ENCODE results near the gene ATP9B.

Gene ATP9B

GRCh38 chr18:79218605-79219190 is 149.5 kb downstream of the ATP9B start:
- Histone ChIP-seq H3K27ac (ENCODE audit: low read depth, low read length) (no peak overlapping the region), H3K9ac (ENCODE audit: low read depth in 1 of 2, low read length in 2 of 2) (no peak overlapping the region), H3K4me3 (ENCODE audit: low read depth in 1 of 2, low read length in 2 of 2) (no peak overlapping the region)

GRCh38 chr18:79221136-79221535 is 151.9 kb downstream of the ATP9B start:
- Histone ChIP-seq H3K9ac (ENCODE audit: low read depth in 1 of 2, low read length in 2 of 2) (no peak overlapping the region), H3K4me1 (ENCODE audit: control insufficient read depth in 1 of 2, insufficient read depth in 2 of 2, low read length in 2 of 2) (no peaks in the 10 kb centered on the region), H3K27ac (ENCODE audit: low read depth, low read length) (no peak overlapping the region), H3K27me3 (ENCODE audit: control insufficient read depth in 1 of 2, insufficient read depth in 2 of 2, low read length in 2 of 2) (no peaks in the 10 kb centered on the region), H3K4me3 (ENCODE audit: low read depth in 1 of 2, low read length in 2 of 2) (no peak overlapping the region), H3K9me3 (ENCODE audit: control insufficient read depth in 1 of 2, low read length in 2 of 2) (no peaks in the 10 kb centered on the region), H3K36me3 (ENCODE audit: control insufficient read depth in 1 of 2, insufficient read depth in 2 of 2, low read length in 2 of 2) (peaks cover 0 to 2% of the 10 kb centered on the region in 2 donors)

More at GRCh38 chr18:79218605-79219190, 149.5 kb downstream of the ATP9B start:
- H3K9me3 ChIP-seq (ENCODE audit: control insufficient read depth in 1 of 2, low read length in 2 of 2): no peaks in the 10 kb centered on the region
- no peaks in the 10 kb centered on the region for H3K27me3 ChIP-seq (ENCODE audit: control insufficient read depth in 1 of 2, insufficient read depth in 2 of 2, low read length in 2 of 2)
- peaks cover 0 to 2% of the 10 kb centered on the region in 2 donors for H3K36me3 ChIP-seq (ENCODE audit: control insufficient read depth in 1 of 2, insufficient read depth in 2 of 2, low read length in 2 of 2)
- H3K4me1 ChIP-seq (ENCODE audit: control insufficient read depth in 1 of 2, insufficient read depth in 2 of 2, low read length in 2 of 2): no peaks in the 10 kb centered on the region

GRCh38 chr18:79222790-79223189 is 153.6 kb downstream of the ATP9B start:
- no peak overlapping the region for H3K27ac ChIP-seq (ENCODE audit: low read depth, low read length)
- H3K4me3 ChIP-seq (ENCODE audit: low read depth in 1 of 2, low read length in 2 of 2): no peak overlapping the region
- no peak overlapping the region for H3K9ac ChIP-seq (ENCODE audit: low read depth in 1 of 2, low read length in 2 of 2)
- no peaks in the 10 kb centered on the region for H3K36me3 ChIP-seq (ENCODE audit: control insufficient read depth in 1 of 2, insufficient read depth in 2 of 2, low read length in 2 of 2)
- H3K27me3 ChIP-seq (ENCODE audit: control insufficient read depth in 1 of 2, insufficient read depth in 2 of 2, low read length in 2 of 2): no peaks in the 10 kb centered on the region
- no peaks in the 10 kb centered on the region for H3K9me3 ChIP-seq (ENCODE audit: control insufficient read depth in 1 of 2, low read length in 2 of 2)
- no peaks in the 10 kb centered on the region for H3K4me1 ChIP-seq (ENCODE audit: control insufficient read depth in 1 of 2, insufficient read depth in 2 of 2, low read length in 2 of 2)

- Histone ChIP-seq H3K36me3 (ENCODE audit: control insufficient read depth in 1 of 2, insufficient read depth in 2 of 2, low read length in 2 of 2) (no peaks in the 10 kb centered on the region), H3K27ac (ENCODE audit: low read depth, low read length) (no peak overlapping the region), H3K9ac (ENCODE audit: low read depth in 1 of 2, low read length in 2 of 2) (no peak overlapping the region), H3K9me3 (ENCODE audit: control insufficient read depth in 1 of 2, low read length in 2 of 2) (no peaks in the 10 kb centered on the region), H3K27me3 (ENCODE audit: control insufficient read depth in 1 of 2, insufficient read depth in 2 of 2, low read length in 2 of 2) (no peaks in the 10 kb centered on the region), H3K4me3 (ENCODE audit: low read depth in 1 of 2, low read length in 2 of 2) (no peak overlapping the region), H3K4me1 (ENCODE audit: control insufficient read depth in 1 of 2, insufficient read depth in 2 of 2, low read length in 2 of 2) (no peaks in the 10 kb centered on the region)
Measured at GRCh38 chr18:79223431-79223830, 154.2 kb downstream of the ATP9B start.

GRCh38 chr18:79224381-79224780 is 155.2 kb downstream of the ATP9B start:
- no peaks in the 10 kb centered on the region for H3K36me3 ChIP-seq (ENCODE audit: control insufficient read depth in 1 of 2, insufficient read depth in 2 of 2, low read length in 2 of 2)
- no peaks in the 10 kb centered on the region for H3K27me3 ChIP-seq (ENCODE audit: control insufficient read depth in 1 of 2, insufficient read depth in 2 of 2, low read length in 2 of 2)
- no peaks in the 10 kb centered on the region for H3K9me3 ChIP-seq (ENCODE audit: control insufficient read depth in 1 of 2, low read length in 2 of 2)
- H3K9ac ChIP-seq (ENCODE audit: low read depth in 1 of 2, low read length in 2 of 2): no peak overlapping the region
- no peak overlapping the region for H3K27ac ChIP-seq (ENCODE audit: low read depth, low read length)
- H3K4me3 ChIP-seq (ENCODE audit: low read depth in 1 of 2, low read length in 2 of 2): no peak overlapping the region
- H3K4me1 ChIP-seq (ENCODE audit: control insufficient read depth in 1 of 2, insufficient read depth in 2 of 2, low read length in 2 of 2): no peaks in the 10 kb centered on the region

- Histone ChIP-seq H3K9me3 (ENCODE audit: control insufficient read depth in 1 of 2, low read length in 2 of 2) (no peaks in the 10 kb centered on the region), H3K27me3 (ENCODE audit: control insufficient read depth in 1 of 2, insufficient read depth in 2 of 2, low read length in 2 of 2) (no peaks in the 10 kb centered on the region), H3K27ac (ENCODE audit: low read depth, low read length) (no peak overlapping the region), H3K36me3 (ENCODE audit: control insufficient read depth in 1 of 2, insufficient read depth in 2 of 2, low read length in 2 of 2) (no peaks in the 10 kb centered on the region), H3K4me1 (ENCODE audit: control insufficient read depth in 1 of 2, insufficient read depth in 2 of 2, low read length in 2 of 2) (no peaks in the 10 kb centered on the region), H3K4me3 (ENCODE audit: low read depth in 1 of 2, low read length in 2 of 2) (no peak overlapping the region), H3K9ac (ENCODE audit: low read depth in 1 of 2, low read length in 2 of 2) (no peak overlapping the region)
Measured at GRCh38 chr18:79227621-79228020, 158.4 kb downstream of the ATP9B start.

GRCh38 chr18:79229431-79229830 is 160.2 kb downstream of the ATP9B start:
- Histone ChIP-seq H3K9ac (ENCODE audit: low read depth in 1 of 2, low read length in 2 of 2) (no peak overlapping the region), H3K36me3 (ENCODE audit: control insufficient read depth in 1 of 2, insufficient read depth in 2 of 2, low read length in 2 of 2) (no peaks in the 10 kb centered on the region), H3K27me3 (ENCODE audit: control insufficient read depth in 1 of 2, insufficient read depth in 2 of 2, low read length in 2 of 2) (no peaks in the 10 kb centered on the region), H3K4me1 (ENCODE audit: control insufficient read depth in 1 of 2, insufficient read depth in 2 of 2, low read length in 2 of 2) (no peaks in the 10 kb centered on the region), H3K4me3 (ENCODE audit: low read depth in 1 of 2, low read length in 2 of 2) (no peak overlapping the region), H3K9me3 (ENCODE audit: control insufficient read depth in 1 of 2, low read length in 2 of 2) (no peaks in the 10 kb centered on the region), H3K27ac (ENCODE audit: low read depth, low read length) (no peak overlapping the region)

GRCh38 chr18:79234438-79234837 is 165.2 kb downstream of the ATP9B start:
- Histone ChIP-seq H3K9ac (ENCODE audit: low read depth in 1 of 2, low read length in 2 of 2) (no peak overlapping the region), H3K4me3 (ENCODE audit: low read depth in 1 of 2, low read length in 2 of 2) (no peak overlapping the region), H3K4me1 (ENCODE audit: control insufficient read depth in 1 of 2, insufficient read depth in 2 of 2, low read length in 2 of 2) (no peaks in the 10 kb centered on the region), H3K36me3 (ENCODE audit: control insufficient read depth in 1 of 2, insufficient read depth in 2 of 2, low read length in 2 of 2) (peaks cover 0 to 11% of the 10 kb centered on the region in 2 donors), H3K27me3 (ENCODE audit: control insufficient read depth in 1 of 2, insufficient read depth in 2 of 2, low read length in 2 of 2) (no peaks in the 10 kb centered on the region), H3K27ac (ENCODE audit: low read depth, low read length) (no peak overlapping the region), H3K9me3 (ENCODE audit: control insufficient read depth in 1 of 2, low read length in 2 of 2) (no peaks in the 10 kb centered on the region)

- Histone ChIP-seq H3K9me3 (ENCODE audit: control insufficient read depth in 1 of 2, low read length in 2 of 2) (no peaks in the 10 kb centered on the region), H3K27me3 (ENCODE audit: control insufficient read depth in 1 of 2, insufficient read depth in 2 of 2, low read length in 2 of 2) (no peaks in the 10 kb centered on the region), H3K4me1 (ENCODE audit: control insufficient read depth in 1 of 2, insufficient read depth in 2 of 2, low read length in 2 of 2) (no peaks in the 10 kb centered on the region), H3K27ac (ENCODE audit: low read depth, low read length) (no peak overlapping the region), H3K36me3 (ENCODE audit: control insufficient read depth in 1 of 2, insufficient read depth in 2 of 2, low read length in 2 of 2) (peaks cover 0 to 11% of the 10 kb centered on the region in 2 donors), H3K4me3 (ENCODE audit: low read depth in 1 of 2, low read length in 2 of 2) (no peak overlapping the region), H3K9ac (ENCODE audit: low read depth in 1 of 2, low read length in 2 of 2) (no peak overlapping the region)
Measured at GRCh38 chr18:79239631-79240030, 170.4 kb downstream of the ATP9B start.

- H3K36me3 ChIP-seq (ENCODE audit: control insufficient read depth in 1 of 2, insufficient read depth in 2 of 2, low read length in 2 of 2): peaks cover 0 to 11% of the 10 kb centered on the region in 2 donors
- no peaks in the 10 kb centered on the region for H3K4me1 ChIP-seq (ENCODE audit: control insufficient read depth in 1 of 2, insufficient read depth in 2 of 2, low read length in 2 of 2)
- no peak overlapping the region for H3K27ac ChIP-seq (ENCODE audit: low read depth, low read length)
- H3K27me3 ChIP-seq (ENCODE audit: control insufficient read depth in 1 of 2, insufficient read depth in 2 of 2, low read length in 2 of 2): no peaks in the 10 kb centered on the region
- no peaks in the 10 kb centered on the region for H3K9me3 ChIP-seq (ENCODE audit: control insufficient read depth in 1 of 2, low read length in 2 of 2)
- H3K4me3 ChIP-seq (ENCODE audit: low read depth in 1 of 2, low read length in 2 of 2): no peak overlapping the region
- no peak overlapping the region for H3K9ac ChIP-seq (ENCODE audit: low read depth in 1 of 2, low read length in 2 of 2)
Measured at GRCh38 chr18:79241755-79242154, 172.6 kb downstream of the ATP9B start.

- no peak overlapping the region for H3K9ac ChIP-seq (ENCODE audit: low read depth in 1 of 2, low read length in 2 of 2)
- H3K4me1 ChIP-seq (ENCODE audit: control insufficient read depth in 1 of 2, insufficient read depth in 2 of 2, low read length in 2 of 2): no peaks in the 10 kb centered on the region
- H3K36me3 ChIP-seq (ENCODE audit: control insufficient read depth in 1 of 2, insufficient read depth in 2 of 2, low read length in 2 of 2): peaks cover 0 to 11% of the 10 kb centered on the region in 2 donors
- H3K4me3 ChIP-seq (ENCODE audit: low read depth in 1 of 2, low read length in 2 of 2): no peak overlapping the region
- no peak overlapping the region for H3K27ac ChIP-seq (ENCODE audit: low read depth, low read length)
- H3K27me3 ChIP-seq (ENCODE audit: control insufficient read depth in 1 of 2, insufficient read depth in 2 of 2, low read length in 2 of 2): no peaks in the 10 kb centered on the region
- no peaks in the 10 kb centered on the region for H3K9me3 ChIP-seq (ENCODE audit: control insufficient read depth in 1 of 2, low read length in 2 of 2)
Measured at GRCh38 chr18:79242246-79242645, 173.1 kb downstream of the ATP9B start.
